HG02588 (cell line): ENCODE measurements around the gene BCKDK.
A peak's percentile ranks its signal among the peaks of the same experiment; 100 is the strongest.
"Not testable (repeated sequence)": the region's sequence is repeated elsewhere in the genome, so short reads cannot be mapped to it uniquely, and the experiment has no call there.

Experiments used
- ATAC-seq: cut with Tn5 transposase; IDR thresholded peaks from one replicate; pipeline ENCODE4 v1.9.1; 2021; ENCODE audit warnings: mild to moderate bottlenecking, moderate library complexity; ENCODE audit not compliant: unreplicated experiment

Gene BCKDK

DNA sequence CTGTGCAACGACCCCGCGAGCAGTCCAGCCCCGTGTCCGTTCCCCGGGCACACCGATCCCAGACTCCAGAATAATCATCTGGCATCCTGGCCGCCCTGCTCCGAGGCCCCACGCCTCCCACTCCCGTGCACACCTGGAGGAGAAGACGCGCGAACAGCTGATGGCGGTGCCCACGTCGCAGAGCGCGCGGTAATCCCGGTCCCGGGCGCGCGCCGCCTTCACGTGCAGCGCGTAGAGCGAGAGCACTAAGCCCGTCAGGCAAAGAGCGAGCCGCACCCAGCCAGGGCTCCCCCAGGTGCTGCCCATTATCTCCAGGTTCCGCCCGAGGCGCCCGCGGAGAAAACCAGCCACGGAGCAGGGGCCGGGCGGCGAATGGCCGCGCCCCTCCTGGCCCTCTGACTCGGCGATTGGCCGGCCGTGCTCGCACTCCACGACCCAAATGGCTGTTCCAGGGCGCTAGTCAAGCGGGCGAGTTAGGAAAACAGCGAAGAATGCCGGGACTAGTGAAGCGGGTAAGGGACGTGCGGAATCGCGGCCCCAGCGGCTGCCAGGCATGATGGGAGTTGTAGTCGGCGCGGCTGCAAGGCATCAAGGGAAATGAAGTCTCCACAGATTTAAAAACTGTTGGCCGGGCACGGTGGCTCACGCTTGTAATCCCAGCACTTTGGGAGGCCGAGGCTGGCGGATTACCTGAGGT, 13.6 kb upstream of the BCKDK start, which contains the start of gene VKORC1:
Gene VKORC1, minus strand, starts transcription at position 374 of the 697 bp plus-strand sequence. Its CDS starts 68 bp downstream, at position 306.
- ATAC-seq: peak; percentile 79

DNA sequence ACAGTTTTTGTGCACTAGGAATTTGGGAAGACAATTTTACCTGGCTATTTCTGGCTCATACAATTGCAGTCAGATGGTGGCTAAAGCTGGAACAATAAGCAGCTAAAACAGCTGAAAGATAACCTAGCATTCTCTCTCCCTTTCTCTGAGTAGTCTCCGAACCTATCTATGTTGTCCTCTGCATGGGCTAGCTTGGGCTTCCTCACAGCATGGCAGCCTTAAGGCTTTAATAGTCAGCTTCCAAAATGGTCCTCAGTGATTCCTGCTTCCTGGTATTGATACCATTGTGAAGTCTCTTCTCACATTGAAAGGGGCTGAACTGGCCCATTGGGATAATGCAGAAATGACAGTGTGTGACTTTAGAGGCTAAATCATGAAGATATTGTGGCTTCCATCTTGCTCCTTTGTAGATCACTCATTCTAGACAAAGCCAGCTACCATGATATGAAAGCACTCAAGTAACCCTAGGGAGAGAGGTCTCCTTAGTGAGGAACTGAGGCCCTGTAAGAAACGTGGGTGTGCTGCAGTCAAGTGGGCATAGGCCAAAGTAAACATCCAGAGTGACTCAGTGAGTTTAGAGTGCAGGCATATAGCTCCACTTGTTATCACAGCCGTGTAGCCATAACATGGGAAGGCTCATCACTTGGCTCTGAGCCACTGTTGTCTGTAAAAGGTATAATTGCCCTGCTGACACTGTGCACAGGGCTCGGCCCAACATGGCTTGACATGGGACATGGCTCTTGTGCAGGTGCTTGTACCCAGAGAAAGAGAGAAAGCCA, 8.1 kb upstream of the BCKDK start:
- no peak for ATAC-seq

DNA sequence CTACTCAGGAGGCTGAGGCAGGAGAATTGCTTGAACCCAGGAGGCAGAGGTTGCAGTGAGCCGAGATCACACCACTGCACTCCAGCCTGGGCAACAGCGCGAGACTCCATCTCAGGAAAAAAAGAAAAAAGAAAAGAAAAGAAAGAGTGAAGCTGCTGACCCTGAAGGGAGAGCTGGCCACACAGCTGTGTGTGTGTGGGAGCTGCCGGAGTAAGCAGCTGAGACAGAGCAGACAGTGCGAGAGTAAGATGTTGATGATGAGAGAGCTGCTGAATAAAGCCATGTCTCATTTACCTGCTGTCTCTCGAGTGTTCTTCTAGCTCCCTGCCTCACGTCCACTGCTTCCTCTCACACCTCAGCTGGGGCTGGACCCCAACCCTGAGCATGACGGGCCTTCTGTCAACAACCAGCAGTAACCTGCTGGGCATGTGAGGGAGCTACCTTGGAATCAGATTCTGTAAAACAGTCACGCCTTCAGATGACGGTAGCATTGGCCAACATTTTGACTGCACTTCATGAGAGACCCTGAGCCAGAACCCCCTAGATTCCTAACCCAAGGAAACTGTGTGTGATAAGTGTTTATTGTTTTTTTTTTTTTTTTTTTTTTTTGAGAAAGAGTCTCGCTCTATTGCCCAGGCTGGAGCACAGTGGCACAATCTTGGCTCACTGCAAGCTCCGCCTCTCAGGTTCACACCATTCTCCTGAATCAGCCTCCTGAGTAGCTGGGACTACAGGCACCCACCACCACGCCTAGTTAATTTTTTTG, 7.1 kb upstream of the BCKDK start:
- not testable (repeated sequence) for ATAC-seq

DNA sequence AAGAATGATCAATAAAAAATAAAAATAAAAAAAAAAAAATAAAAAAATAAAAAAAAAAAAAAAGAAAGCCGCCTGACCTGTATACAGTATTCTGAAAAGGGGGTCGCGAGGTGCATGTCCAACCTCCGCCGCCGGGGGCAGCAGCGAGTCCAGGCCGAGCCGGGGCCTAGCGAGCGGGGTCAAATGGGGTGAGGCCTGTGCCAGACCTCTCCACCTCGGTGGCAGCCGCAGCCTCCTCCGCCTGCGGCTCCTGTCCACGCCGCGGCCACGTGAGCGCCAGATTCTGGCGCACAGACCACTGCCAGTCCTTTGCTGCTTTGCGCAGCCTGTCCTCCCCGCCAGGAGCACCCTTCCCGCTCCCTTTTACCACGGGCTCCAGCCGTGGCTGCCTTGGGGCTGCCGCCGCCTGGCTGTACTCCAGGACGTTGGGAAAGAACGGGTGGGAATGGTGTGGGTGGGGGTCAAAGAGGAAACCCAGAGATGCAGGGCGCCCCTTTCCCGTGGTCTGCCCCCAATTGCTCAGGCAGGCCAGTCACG, 2.4 kb upstream of the BCKDK start:
- peak; percentile 35 for ATAC-seq

DNA sequence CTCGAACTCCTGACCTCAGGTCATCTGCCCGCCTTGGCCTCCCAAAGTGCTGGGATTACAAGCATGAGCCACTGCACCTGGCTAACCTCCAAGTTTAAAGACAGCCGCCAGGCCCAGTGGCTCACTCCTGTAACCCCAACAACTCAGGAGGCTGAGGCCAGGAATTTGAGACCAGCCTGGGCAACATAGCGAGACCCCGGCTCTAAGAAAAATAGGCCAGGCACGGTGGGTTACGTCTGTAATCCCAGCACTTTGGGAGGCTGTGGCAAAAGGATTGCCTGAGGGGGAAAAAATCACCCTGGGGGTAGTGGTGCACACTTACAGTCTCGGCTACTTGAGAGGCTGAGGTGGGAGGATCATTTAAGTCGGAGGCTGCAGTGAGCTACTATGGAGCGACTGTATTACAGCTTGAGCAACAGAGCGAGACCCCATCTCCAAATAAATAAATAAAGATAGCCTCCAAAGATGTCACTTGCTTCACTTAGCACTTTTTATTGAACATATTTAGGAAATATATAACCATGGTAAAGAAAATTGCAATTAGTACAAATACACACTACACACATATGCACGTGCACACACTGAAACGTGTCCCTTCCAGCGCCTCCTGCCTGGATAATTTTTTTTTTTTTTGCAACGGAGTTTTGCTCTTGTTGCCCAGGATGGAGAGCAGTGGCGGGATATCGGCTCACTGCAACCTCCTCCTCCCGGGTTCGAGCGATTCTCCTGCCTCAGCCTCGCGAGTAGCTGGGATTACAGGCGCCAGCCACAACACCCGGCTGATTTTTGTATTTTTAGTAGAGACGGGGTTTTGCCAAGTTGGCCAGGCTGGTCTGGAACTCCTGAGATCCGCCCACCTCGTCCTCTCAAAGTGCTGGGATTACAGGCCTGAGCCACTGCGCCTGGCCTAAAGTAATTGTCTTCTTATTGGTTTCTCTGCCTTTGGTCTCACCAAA, 1.4 kb upstream of the BCKDK start:
- no peak for ATAC-seq

DNA sequence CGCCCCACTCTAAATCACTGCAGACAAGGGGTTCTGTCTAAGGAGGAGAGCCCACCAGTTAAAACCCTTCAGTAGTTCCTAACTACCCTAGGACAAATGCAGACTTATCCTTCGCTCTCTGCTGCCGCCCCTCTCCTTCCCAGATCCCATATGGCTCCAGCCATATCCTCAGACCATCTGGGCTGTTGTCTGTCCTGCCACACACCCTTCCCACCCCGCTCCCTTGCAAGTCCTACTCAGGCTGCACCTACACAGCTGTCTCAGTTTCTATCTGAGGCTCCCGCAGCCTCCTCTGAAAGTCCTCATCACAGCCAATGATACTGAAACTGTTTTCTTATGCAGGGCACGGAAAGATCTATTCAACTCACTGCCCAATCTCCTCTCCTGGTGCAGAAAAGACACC, 720 bp upstream of the BCKDK start:
- peak; percentile 41 for ATAC-seq

DNA sequence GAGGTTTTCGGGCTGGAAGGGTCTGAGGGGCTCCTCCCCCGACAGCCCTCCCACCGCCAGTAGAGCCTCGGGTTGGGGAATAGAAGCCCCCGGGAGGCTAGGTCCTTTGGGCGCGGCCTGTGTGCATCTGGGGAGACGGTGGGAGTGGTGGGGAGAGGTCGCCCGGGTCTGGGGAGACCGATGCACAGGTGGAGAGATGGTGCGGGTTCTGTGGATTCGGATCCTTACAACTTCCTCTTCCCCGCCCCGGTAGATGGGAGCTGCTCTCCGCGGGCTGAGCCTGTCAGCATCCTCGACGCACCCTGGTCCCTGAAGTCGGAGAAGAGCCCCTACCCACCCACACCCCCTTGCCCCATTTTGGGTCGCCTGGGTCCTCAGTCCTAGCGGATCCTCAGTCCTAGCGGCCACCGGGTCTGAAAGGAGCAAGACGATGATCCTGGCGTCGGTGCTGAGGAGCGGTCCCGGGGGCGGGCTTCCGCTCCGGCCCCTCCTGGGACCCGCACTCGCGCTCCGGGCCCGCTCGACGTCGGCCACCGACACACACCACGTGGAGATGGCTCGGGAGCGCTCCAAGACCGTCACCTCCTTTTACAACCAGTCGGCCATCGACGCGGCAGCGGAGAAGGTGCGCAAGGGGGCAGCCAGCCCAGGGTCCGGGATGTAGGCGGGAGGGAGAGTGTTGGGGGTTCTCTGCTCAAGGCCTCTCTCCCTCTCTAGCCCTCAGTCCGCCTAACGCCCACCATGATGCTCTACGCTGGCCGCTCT, 790 bp downstream of the BCKDK start:
- peak; percentile 4 for ATAC-seq

DNA sequence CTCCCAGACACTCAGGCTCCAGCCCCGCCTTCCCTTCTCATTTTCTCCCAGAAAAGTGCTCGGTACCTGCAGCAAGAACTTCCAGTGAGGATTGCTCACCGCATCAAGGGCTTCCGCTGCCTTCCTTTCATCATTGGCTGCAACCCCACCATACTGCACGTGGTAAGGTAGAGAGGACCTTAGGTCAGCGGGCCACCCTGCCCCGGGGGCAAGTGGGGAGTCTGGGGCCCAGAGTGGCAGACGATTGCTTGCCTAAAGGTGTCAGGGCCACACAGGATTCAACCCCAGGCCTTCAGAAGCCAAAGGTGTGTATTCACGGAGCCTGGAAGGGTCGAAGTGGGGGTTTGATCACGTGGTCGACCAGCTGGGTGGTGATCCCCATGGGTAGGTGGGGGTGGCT, 1.4 kb downstream of the BCKDK start:
- ATAC-seq: no peak

DNA sequence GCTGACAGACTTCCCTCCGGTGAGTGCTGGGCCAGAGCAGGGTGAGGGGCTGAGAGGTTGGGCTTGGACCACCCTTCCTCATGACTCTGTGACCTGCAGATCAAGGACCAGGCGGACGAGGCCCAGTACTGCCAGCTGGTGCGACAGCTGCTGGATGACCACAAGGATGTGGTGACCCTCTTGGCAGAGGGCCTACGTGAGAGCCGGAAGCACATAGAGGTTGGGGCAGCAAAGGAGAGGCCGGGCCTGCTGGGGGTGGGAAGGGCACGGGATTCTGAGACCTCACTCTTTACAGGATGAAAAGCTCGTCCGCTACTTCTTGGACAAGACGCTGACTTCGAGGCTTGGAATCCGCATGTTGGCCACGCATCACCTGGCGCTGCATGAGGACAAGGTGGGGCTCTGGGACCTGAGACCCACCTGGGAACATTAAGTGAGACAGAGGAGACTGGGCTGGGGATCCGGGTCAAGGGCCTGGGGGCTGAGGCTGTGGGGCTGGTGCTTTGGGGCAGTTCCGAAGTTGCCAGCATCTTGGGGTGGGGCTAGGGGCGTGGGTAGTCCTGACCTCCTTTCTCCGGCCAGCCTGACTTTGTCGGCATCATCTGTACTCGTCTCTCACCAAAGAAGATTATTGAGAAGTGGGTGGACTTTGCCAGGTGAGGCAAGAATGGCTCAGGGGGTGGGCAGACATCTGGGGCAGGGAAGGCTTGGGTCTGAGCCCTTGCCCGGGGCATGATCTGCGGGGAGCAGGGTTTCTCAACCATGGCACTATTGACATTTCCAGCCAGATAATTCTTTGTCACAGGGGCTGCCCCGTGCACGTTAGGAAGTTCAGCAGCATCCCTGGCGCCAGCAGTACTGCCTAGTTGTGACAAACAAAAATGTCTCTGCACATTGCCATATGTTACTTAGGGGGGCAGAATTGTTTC, 2.2 kb downstream of the BCKDK start:
- no peak for ATAC-seq

DNA sequence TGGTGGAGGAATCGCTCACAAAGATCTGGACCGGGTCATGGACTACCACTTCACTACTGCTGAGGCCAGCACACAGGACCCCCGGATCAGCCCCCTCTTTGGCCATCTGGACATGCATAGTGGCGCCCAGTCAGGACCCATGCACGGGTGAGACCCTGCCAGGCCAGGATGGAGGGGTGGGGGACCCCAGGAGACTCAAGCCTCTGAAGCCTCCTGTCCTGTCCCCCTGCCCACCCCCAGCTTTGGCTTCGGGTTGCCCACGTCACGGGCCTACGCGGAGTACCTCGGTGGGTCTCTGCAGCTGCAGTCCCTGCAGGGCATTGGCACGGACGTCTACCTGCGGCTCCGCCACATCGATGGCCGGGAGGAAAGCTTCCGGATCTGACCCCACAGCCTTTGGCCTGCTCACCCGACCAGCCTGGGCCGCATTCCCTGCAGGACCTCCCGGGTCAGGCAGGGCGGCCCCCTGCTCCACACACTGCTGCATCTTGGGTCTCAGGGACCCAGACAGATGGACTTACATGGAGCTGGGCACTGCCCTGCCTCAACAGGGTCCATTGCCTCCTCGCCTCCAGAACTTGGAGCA, 3.8 kb downstream of the BCKDK start:
- no peak for ATAC-seq

DNA sequence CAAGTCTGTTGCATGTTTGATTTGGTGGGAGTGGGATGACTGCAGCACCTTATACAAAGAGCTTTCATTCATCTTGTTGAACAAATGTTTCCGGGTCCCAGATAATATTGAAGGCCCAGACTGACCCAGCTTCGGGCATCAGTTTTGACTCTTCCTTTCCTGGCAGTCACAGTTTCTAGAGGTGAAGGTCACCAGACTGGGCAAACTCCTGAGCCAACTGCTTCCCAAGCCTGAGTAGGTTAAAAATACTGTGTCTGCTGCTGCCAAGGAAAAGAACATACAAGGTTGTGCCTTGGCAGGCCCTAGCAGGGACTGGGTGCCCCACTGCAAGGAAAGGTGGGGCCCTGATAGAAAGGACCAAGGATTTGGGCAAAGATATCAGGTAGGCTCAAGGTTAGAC, 4.5 kb downstream of the BCKDK start:
- no peak for ATAC-seq

DNA sequence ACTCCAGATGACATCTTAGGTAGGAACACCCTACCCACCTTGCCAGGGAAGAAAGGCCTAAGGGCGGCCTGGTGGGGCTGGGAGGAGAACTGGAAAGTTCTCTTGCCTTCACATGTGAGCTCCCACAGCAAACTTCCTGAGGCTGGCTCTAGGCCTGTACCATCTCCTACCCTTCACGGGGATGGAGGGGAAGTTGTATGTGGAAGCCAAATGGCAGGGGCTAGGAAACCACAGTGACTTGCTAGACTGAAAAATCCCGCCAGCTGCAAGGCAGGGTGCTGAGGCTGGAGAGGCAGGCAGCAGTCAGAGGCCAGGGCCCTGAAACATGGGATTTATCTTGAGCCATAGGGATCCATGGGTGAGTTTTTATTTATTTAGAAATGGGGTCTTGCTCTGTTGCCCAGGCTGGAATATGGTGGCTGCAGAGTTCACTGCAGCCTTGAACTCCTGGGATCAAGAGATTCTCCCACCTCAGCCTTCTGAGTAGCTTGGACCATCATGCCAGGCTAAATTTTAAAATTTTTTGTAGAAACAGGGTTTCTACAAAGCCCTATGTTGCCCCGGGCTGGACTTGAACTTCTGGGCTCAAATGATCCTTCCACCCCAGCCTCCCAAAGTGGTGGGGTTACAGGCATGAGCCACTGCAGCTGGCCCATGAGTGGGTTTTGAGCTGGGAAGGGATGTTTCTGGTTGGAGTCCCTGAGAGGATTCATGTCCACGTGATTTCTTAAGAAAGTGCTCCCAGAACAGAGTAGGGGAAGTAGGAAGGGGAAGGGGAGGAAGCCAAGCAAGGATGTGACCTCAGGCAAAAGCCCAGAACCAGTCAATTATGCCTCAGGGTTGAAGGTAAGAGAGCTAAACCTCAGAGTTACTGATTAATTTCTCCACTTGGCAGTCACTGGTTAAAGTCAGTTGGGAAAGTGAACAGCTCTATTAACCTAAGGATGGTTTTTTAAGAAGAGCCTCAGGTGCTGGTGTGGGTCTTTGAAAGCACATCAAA, 5.2 kb downstream of the BCKDK start:
- no peak for ATAC-seq

DNA sequence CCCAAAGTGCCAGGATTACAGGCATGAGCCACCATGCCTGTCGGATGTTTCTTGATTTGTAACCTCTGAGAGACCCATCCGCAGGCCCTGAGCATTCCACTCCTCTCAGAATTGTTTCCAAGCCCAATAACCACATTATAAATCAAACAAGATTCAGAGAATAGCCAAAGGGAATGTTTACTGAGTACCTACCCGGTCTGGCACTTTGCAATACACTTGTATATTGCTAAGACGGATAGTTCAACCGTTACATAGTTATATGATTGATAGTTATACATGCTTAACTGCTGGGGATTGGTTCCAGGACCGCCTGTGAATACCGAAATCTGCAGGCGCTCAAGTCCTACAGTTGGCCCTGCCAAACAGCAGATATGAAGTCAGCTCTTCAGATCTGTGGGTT, 6.3 kb downstream of the BCKDK start:
- ATAC-seq: no peak

DNA sequence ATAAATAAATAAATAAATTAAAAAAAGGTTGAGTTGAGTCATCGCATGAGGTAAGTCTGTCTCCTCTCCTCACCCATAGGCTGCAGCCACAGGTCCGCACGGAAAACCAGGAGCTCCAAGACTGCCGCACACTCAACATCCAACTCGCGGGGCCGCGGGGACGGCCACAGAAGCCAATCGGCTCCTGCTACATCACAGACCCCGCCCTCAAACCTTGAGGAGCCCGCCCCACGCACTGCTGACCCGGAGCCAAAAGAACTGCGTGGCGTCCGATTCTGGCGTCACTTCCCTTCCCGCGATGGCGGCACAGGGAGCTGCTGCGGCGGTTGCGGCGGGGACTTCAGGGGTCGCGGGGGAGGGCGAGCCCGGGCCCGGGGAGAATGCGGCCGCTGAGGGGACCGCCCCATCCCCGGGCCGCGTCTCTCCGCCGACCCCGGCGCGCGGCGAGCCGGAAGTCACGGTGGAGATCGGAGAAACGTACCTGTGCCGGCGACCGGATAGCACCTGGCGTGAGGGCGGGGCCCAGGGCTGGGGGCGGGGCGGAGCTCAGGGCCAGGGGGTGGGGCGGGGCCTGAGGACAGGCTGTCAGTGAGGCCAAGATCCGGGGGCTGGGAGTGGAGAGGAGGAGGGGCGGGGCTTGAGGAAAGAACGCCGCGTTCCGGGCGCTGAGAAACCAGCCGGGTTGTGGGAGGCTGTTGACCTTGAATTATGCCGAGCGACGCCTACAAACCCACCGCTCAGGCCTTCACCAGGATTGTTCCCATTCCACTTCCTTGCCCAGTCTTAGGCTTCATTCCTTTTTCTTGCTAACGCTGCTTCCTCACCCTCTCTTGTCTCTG, 9.4 kb downstream of the BCKDK start, which contains the start of gene KAT8:
Gene KAT8, plus strand, starts transcription at position 281 of the 839 bp plus-strand sequence. Its CDS starts 18 bp downstream, at position 299.
- peak; percentile 88 for ATAC-seq

DNA sequence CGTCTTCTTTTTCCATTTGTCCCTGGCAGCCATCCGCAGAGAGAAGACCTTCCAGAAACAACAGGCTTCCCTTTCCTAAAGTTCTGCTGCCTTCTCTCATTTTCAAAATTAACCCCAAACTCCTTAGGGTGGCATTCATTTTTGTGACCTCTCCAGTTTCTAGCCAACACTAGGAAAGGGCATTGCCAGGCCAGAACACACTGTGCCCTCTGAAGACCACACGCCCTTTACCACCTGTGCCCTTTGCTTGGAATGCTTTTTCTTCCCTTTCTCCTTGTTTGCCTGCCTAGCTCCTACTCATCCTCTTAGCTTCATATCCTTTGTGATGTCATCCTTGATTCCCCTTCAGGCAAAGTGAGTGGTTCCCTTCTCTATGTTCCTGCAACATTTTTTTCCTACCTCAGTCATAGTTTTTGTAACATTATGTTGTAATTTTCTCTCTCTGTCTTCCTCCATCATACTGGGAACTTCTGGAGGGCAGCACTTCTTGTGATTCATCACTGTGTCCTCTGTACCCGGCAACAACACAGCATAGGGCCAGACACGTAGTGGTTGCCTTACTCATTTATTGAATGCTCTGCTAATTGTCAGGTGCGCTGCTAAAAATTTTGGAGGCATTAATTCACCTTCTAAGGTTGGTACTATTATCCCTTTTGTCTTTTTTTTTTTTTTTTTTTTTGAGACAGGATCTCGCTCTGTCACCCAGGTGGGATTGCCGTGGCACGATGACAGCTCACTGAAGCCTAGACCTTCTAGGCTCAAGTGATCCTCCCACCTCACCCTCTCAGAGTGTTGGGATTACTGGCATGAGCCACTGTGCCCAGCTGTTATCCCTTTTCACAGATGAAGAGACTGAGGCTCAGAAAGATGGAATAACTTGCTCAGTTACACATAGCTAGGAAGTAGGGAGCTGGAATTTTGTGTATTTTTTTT, 10.3 kb downstream of the BCKDK start:
- ATAC-seq: no peak
